ENCODE data around the gene KIAA1328.
"Not testable (repeated sequence)": the region's sequence is repeated elsewhere in the genome, so short reads cannot be mapped to it uniquely, and the experiment has no call there.

KIAA1328 gene

GRCh38 chr18:36885981-36886380 is 57.1 kb downstream of the KIAA1328 start:
- TF ChIP-seq ZNF274 (IDR thresholded peaks at IDR 0.05; ENCODE audit: low read depth, low read length): no peak
- H3K4me3 ChIP-seq (ENCODE audit: low read length): no peak overlapping the region

- no peak for TF ChIP-seq ZNF274 (IDR thresholded peaks at IDR 0.05; ENCODE audit: low read depth, low read length)
- no peak overlapping the region for H3K4me3 ChIP-seq (ENCODE audit: low read length)
Observed at GRCh38 chr18:36887114-36887513, 58.2 kb downstream of the KIAA1328 start.

GRCh38 chr18:36887864-36888263 is 58.9 kb downstream of the KIAA1328 start:
- no peak overlapping the region for H3K4me3 ChIP-seq (ENCODE audit: low read length)
- no peak for TF ChIP-seq ZNF274 (IDR thresholded peaks at IDR 0.05; ENCODE audit: low read depth, low read length)

- H3K4me3 ChIP-seq (ENCODE audit: low read length): no peak overlapping the region
- TF ChIP-seq ZNF274 (IDR thresholded peaks at IDR 0.05; ENCODE audit: low read depth, low read length): no peak
Observed at GRCh38 chr18:36888778-36889177, 59.9 kb downstream of the KIAA1328 start.

GRCh38 chr18:36889321-36889720 is 60.4 kb downstream of the KIAA1328 start:
- no peak overlapping the region for H3K4me3 ChIP-seq (ENCODE audit: low read length)
- TF ChIP-seq ZNF274 (IDR thresholded peaks at IDR 0.05; ENCODE audit: low read depth, low read length): no peak

- TF ChIP-seq ZNF274 (IDR thresholded peaks at IDR 0.05; ENCODE audit: low read depth, low read length): no peak
- no peak overlapping the region for H3K4me3 ChIP-seq (ENCODE audit: low read length)
Observed at GRCh38 chr18:36889742-36890141, 60.8 kb downstream of the KIAA1328 start.

GRCh38 chr18:36890598-36890997 is 61.7 kb downstream of the KIAA1328 start:
- H3K4me3 ChIP-seq (ENCODE audit: low read length): no peak overlapping the region
- no peak for TF ChIP-seq ZNF274 (IDR thresholded peaks at IDR 0.05; ENCODE audit: low read depth, low read length)

GRCh38 chr18:36893227-36893626 is 64.3 kb downstream of the KIAA1328 start:
- TF ChIP-seq ZNF274 (IDR thresholded peaks at IDR 0.05; ENCODE audit: low read depth, low read length): no peak
- H3K4me3 ChIP-seq (ENCODE audit: low read length): no peak overlapping the region

GRCh38 chr18:36895606-36896005 is 66.7 kb downstream of the KIAA1328 start:
- H3K4me3 ChIP-seq (ENCODE audit: low read length): no peak overlapping the region
- TF ChIP-seq ZNF274 (IDR thresholded peaks at IDR 0.05; ENCODE audit: low read depth, low read length): no peak

- no peak for TF ChIP-seq ZNF274 (IDR thresholded peaks at IDR 0.05; ENCODE audit: low read depth, low read length)
- no peak overlapping the region for H3K4me3 ChIP-seq (ENCODE audit: low read length)
Observed at GRCh38 chr18:36897253-36897652, 68.3 kb downstream of the KIAA1328 start.

GRCh38 chr18:36899289-36899688 is 70.4 kb downstream of the KIAA1328 start:
- no peak overlapping the region for H3K4me3 ChIP-seq (ENCODE audit: low read length)
- TF ChIP-seq ZNF274 (IDR thresholded peaks at IDR 0.05; ENCODE audit: low read depth, low read length): no peak

- H3K4me3 ChIP-seq (ENCODE audit: low read length): no peak overlapping the region
- TF ChIP-seq ZNF274 (IDR thresholded peaks at IDR 0.05; ENCODE audit: low read depth, low read length): no peak
Observed at GRCh38 chr18:36900466-36900865, 71.5 kb downstream of the KIAA1328 start.

- TF ChIP-seq ZNF274 (IDR thresholded peaks at IDR 0.05; ENCODE audit: low read depth, low read length): no peak
- no peak overlapping the region for H3K4me3 ChIP-seq (ENCODE audit: low read length)
Observed at GRCh38 chr18:36901277-36901701, 72.4 kb downstream of the KIAA1328 start.

GRCh38 chr18:36903215-36903928 is 74.4 kb downstream of the KIAA1328 start:
- no peak overlapping the region for H3K4me3 ChIP-seq (ENCODE audit: low read length)
- no peak for TF ChIP-seq ZNF274 (IDR thresholded peaks at IDR 0.05; ENCODE audit: low read depth, low read length)

GRCh38 chr18:36905571-36905970 is 76.6 kb downstream of the KIAA1328 start:
- TF ChIP-seq ZNF274 (IDR thresholded peaks at IDR 0.05; ENCODE audit: low read depth, low read length): no peak
- no peak overlapping the region for H3K4me3 ChIP-seq (ENCODE audit: low read length)

GRCh38 chr18:36909282-36909681 is 80.4 kb downstream of the KIAA1328 start:
- not testable (repeated sequence) for H3K4me3 ChIP-seq (ENCODE audit: low read length)

Measured in GM08714 (cell line).